Measurements from ENCODE around the gene FBXO44.
"Not testable (repeated sequence)": the region's sequence is repeated elsewhere in the genome, so short reads cannot be mapped to it uniquely, and the experiment has no call there.

DNA sequence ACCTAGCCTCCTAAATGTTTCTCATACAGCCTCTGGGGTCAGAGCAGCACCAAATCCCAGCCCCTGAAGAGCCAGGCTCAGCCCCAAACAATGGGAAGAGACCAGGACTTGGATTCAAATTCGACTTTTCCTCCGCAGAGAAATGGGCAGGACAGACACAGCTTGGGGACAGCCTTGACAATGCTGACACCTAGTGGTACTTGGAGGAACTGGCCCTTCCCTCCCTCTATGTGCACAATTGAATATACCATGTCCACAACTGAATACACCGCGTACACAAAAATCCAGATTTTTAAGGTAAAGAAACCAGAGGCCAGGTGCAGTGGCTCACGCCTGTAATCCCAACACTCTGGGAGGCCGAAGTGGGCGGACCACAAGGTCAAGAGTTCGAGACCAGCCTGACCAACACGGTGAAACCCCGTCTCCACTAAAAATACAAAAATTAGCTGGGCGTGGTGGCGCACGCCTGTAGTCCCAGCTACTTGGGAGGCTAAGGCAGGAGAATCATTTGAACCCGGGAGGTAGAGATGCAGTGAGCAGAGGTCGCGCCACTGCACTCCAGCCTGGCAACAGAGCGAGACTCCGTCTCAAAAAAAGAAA lies 12.2 kb upstream of the FBXO44 start:
- peak; percentile 98 to 99 for TF ChIP-seq CTCF (conservative IDR thresholded peaks at IDR 0.05; ENCODE audit: low read depth in 2 of 2)
- not testable (repeated sequence) for TF ChIP-seq POLR2AphosphoS5 (IDR thresholded peaks at IDR 0.05; ENCODE audit: low read depth); EZH2phosphoT487 (IDR thresholded peaks at IDR 0.05; ENCODE audit: unreplicated experiment); REST (IDR thresholded peaks at IDR 0.05; ENCODE audit: unreplicated experiment); ZNF114 (CRISPR knock-in tag; IDR thresholded peaks at IDR 0.05)

All from GM23338 (cell line).